ENCODE measurements around the gene CYP1A2.

CYP1A2 gene

DNA sequence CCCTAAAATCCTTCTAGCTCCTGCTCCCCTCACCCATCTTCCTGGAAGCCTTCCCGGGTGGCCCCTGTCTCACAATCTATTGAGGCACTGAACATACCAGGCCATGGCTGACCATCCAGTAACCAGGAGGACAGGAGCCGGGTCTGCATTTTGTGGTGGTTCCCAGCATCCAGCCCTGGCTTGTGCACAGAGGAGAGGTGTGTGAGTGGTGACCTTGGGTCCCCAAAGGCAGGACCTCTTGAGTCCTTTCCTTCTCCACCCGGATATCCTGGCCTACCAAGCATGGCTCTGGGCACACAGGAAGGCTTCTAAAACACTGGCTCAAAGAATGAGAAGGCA, 41.1 kb downstream of the CYP1A2 start:
- Histone ChIP-seq H3K9me3 (ENCODE audit: control insufficient read depth, insufficient read depth, low read depth, low read length) (no peaks in the 10 kb centered on the region), H3K27ac (ENCODE audit: extremely low read depth, low read depth, low read length) (peak overlapping the region; percentile 77), H3K4me3 (ENCODE audit: low read depth, low read length) (no peak overlapping the region), H3K36me3 (ENCODE audit: control insufficient read depth in 2 of 2, insufficient read depth in 1 of 2, low read length in 2 of 2) (peaks cover 0 to 31% of the 10 kb centered on the region in 2 experiments; a peak in 1 of 3 replicates), H3K4me1 (ENCODE audit: control insufficient read depth, insufficient read depth, low read length) (peaks cover 55% of the 10 kb centered on the region)
- TF ChIP-seq ZNF214 (tag by site-specific recombination; IDR thresholded peaks at IDR 0.05; ENCODE audit: borderline replicate concordance) (no peak), ZNF514 (tag by site-specific recombination; IDR thresholded peaks at IDR 0.05) (no peak), ZNF549 (tag by site-specific recombination; IDR thresholded peaks at IDR 0.05) (no peak), PRDM1 (tag by site-specific recombination; IDR thresholded peaks at IDR 0.05) (no peak), SCRT1 (tag by site-specific recombination; IDR thresholded peaks at IDR 0.05; ENCODE audit: borderline replicate concordance) (no peak), ZNF23 (tag by site-specific recombination; IDR thresholded peaks at IDR 0.05; ENCODE audit: borderline replicate concordance) (no peak), ZNF677 (tag by site-specific recombination; IDR thresholded peaks at IDR 0.05) (no peak), EGR2 (tag by site-specific recombination; IDR thresholded peaks at IDR 0.05; ENCODE audit: low read depth) (no peak)
- TF ChIP-seq, protein P1, sequence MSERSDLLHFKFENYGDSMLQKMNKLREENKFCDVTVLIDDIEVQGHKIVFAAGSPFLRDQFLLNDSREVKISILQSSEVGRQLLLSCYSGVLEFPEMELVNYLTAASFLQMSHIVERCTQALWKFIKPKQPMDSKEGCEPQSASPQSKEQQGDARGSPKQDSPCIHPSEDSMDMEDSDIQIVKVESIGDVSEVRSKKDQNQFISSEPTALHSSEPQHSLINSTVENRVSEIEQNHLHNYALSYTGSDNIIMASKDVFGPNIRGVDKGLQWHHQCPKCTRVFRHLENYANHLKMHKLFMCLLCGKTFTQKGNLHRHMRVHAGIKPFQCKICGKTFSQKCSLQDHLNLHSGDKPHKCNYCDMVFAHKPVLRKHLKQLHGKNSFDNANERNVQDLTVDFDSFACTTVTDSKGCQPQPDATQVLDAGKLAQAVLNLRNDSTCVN (tag by site-specific recombination; optimal IDR thresholded peaks at IDR 0.05) = peak; percentile 3
- POLR2A ChIA-PET = no interaction called here
- CTCF ChIA-PET = interaction anchor here (0.6 to 25.7 kb wide), 6 partner anchors 11 to 160 kb away, joined by 3 to 649 read pairs (median 6); partner anchors contain the start of genes CSK and FAM219B

DNA sequence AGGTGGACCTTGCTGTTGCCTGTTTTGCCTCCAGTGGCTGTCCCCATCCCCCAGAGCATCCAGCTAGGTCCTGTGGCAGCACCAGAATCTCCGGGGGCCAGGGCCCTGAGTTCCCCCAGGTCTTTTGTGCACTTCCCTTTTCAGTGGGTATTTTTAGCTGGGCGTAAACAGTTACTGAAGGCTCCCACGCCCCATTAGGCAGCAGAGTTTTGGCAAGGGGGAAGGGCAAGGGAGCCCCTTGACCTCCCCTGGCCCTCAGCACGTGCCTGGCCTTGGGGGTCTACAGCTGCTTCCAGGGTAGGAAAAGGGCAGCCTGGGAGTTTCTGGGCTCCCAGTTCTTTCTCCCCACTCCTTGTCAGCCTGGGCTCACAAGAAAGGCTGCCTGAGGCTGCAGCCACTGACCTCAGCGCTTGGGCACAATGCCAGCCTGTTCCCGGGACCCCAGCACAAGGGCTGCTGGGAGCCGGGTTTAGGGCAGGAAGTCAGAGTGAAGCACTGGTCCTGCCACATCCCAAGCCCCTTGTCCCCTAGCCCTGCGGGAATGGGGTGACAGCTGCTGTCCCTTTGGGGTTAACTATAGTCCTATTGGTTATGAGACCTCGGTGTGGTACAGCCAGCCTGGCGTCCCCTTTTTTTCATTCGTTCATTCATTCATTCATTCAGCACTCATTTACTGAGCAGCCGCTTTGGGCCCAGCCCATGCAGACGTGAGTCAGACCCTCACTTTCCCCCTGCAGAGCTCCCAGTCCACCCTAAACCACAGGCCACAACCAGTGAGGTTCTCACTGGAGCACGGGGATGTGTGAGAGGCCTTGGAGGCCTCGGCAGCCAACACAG, 41.7 kb downstream of the CYP1A2 start:
- H3K9me3 ChIP-seq (ENCODE audit: control insufficient read depth, insufficient read depth, low read depth, low read length) = no peaks in the 10 kb centered on the region
- peaks cover 3 to 28% of the 10 kb centered on the region in 2 experiments; a peak in 1 of 3 replicates for H3K36me3 ChIP-seq (ENCODE audit: control insufficient read depth in 2 of 2, insufficient read depth in 1 of 2, low read length in 2 of 2)
- H3K4me3 ChIP-seq (ENCODE audit: low read depth, low read length) = no peak overlapping the region
- peaks cover 55% of the 10 kb centered on the region for H3K4me1 ChIP-seq (ENCODE audit: control insufficient read depth, insufficient read depth, low read length)
- ChIA-PET POLR2A (interaction anchor here (0.6 kb wide), 1 partner anchor 18 kb away, joined by 3 read pairs; no protein-coding TSS in a partner anchor), CTCF (interaction anchor here (0.6 to 25.7 kb wide), 5 partner anchors 10 to 160 kb away, joined by 3 to 649 read pairs (median 7); partner anchors contain the start of gene CSK)
- peak overlapping the region; percentile 77 for H3K27ac ChIP-seq (ENCODE audit: extremely low read depth, low read depth, low read length)
- TF ChIP-seq ZNF354C (tag by site-specific recombination; IDR thresholded peaks at IDR 0.05; ENCODE audit: borderline replicate concordance, low read depth) (no peak), ZNF629 (tag by site-specific recombination; IDR thresholded peaks at IDR 0.05) (peak; percentile 74), ZNF391 (tag by site-specific recombination; IDR thresholded peaks at IDR 0.05; ENCODE audit: borderline replicate concordance, low read depth) (no peak), ZNF768 (tag by site-specific recombination; IDR thresholded peaks at IDR 0.05) (no peak), ZNF510 (tag by site-specific recombination; IDR thresholded peaks at IDR 0.05; ENCODE audit: insufficient replicate concordance) (no peak), ZNF24 (tag by site-specific recombination; IDR thresholded peaks at IDR 0.05) (peak; percentile 100), ZNF600 (tag by site-specific recombination; IDR thresholded peaks at IDR 0.05) (peak; percentile 95), ZNF19 (tag by site-specific recombination; IDR thresholded peaks at IDR 0.05; ENCODE audit: low read depth) (no peak), ZIC2 (tag by site-specific recombination; IDR thresholded peaks at IDR 0.05) (peak; percentile 75), ZEB2 (tag by site-specific recombination; IDR thresholded peaks at IDR 0.05) (peak; percentile 45; the same call in 1 of the 2 replicates), ZNF791 (tag by site-specific recombination; IDR thresholded peaks at IDR 0.05) (no peak), ZNF707 (tag by site-specific recombination; IDR thresholded peaks at IDR 0.05) (peak; percentile 32; the same call in 1 of the 2 replicates), ZNF366 (tag by site-specific recombination; conservative IDR thresholded peaks at IDR 0.05) (peak; percentile 64), ZNF184 (tag by site-specific recombination; IDR thresholded peaks at IDR 0.05) (no peak), ZNF785 (tag by site-specific recombination; IDR thresholded peaks at IDR 0.05) (no peak), ZNF658 (tag by site-specific recombination; IDR thresholded peaks at IDR 0.05) (no peak), ZNF837 (tag by site-specific recombination; IDR thresholded peaks at IDR 0.05) (no peak), GLIS2 (tag by site-specific recombination; IDR thresholded peaks at IDR 0.05) (peak; percentile 53), ZNF335 (tag by site-specific recombination; conservative IDR thresholded peaks at IDR 0.05) (peak; percentile 90), GLI4 (tag by site-specific recombination; IDR thresholded peaks at IDR 0.05) (no peak), ZFP41 (tag by site-specific recombination; IDR thresholded peaks at IDR 0.05; ENCODE audit: borderline replicate concordance) (no peak), SP7 (tag by site-specific recombination; IDR thresholded peaks at IDR 0.05) (peak; percentile 52; the same call in 1 of the 2 replicates), TCF7L2 (IDR thresholded peaks at IDR 0.05; ENCODE audit: borderline replicate concordance, low read depth, low read length) (no peak), ZNF530 (tag by site-specific recombination; IDR thresholded peaks at IDR 0.05; ENCODE audit: low read depth) (no peak), ZNF560 (tag by site-specific recombination; IDR thresholded peaks at IDR 0.05; ENCODE audit: borderline replicate concordance) (no peak), ZFP69B (tag by site-specific recombination; IDR thresholded peaks at IDR 0.05) (peak; percentile 57; the same call in 1 of the 2 replicates), ZNF16 (tag by site-specific recombination; IDR thresholded peaks at IDR 0.05; ENCODE audit: low read depth) (no peak), ZNF174 (tag by site-specific recombination; IDR thresholded peaks at IDR 0.05) (no peak), ZNF677 (tag by site-specific recombination; IDR thresholded peaks at IDR 0.05) (no peak)

Measured in HEK293 (cell line).